HepG2 (cell line): ENCODE data around the gene MEGF11. TPM values are rescaled to one million over a fixed set of nuclear protein-coding genes. Genes with fewer than 3 reads are reported as not detected.

ENCODE experiments used
- ARID5B ChIP-seq: IDR thresholded peaks from 2 replicates; pipeline ENCODE4 v1.4.0; 2020; ENCODE audit warnings: mild to moderate bottlenecking, missing genetic modification reagents
- FLYWCH1 ChIP-seq: sonication (generic); formaldehyde crosslinking; IDR thresholded peaks from 2 replicates; pipeline ENCODE4 v1.8.1; 2023; ENCODE audit warnings: mild to moderate bottlenecking, missing genetic modification reagents
- FOXP4 ChIP-seq: sonication (generic); formaldehyde crosslinking; IDR thresholded peaks from 2 replicates; pipeline ENCODE4 v1.4.0; 2020; ENCODE audit warnings: missing genetic modification reagents
- HCFC1 ChIP-seq: fragments of 150-350 bp; IDR thresholded peaks from 2 replicates; pipeline ENCODE4 v1.6.1; 2014; ENCODE audit warnings: low read depth, low read length
- POLR2AphosphoS2 ChIP-seq: IDR thresholded peaks from 2 replicates; pipeline ENCODE4 v1.6.1; 2011; ENCODE audit warnings: low read depth, low read length, improper control_type of control experiment
- RFXAP ChIP-seq: sonication (generic); formaldehyde crosslinking; IDR thresholded peaks from 2 replicates; pipeline ENCODE4 v1.4.0; 2020; ENCODE audit warnings: missing genetic modification reagents, borderline replicate concordance
- SP1 ChIP-seq, 2 experiments: fragments of 450-650 bp in 1 of 2; sonication (generic) in 1 of 2; formaldehyde crosslinking in 1 of 2; IDR thresholded peaks; 2 replicates each; pipeline versions ENCODE4 v1.4.0 to v1.6.1; 2016 to 2020; ENCODE audit warnings: missing genetic modification reagents in 1 of 2
- SP2 ChIP-seq: sonication (generic); formaldehyde crosslinking; IDR thresholded peaks from 2 replicates; pipeline ENCODE4 v1.5.1; 2020; ENCODE audit warnings: mild to moderate bottlenecking, missing genetic modification reagents
- SRY ChIP-seq: sonication (generic); formaldehyde crosslinking; IDR thresholded peaks from 2 replicates; pipeline ENCODE4 v1.8.0; 2022; ENCODE audit warnings: mild to moderate bottlenecking, missing genetic modification reagents
- ZKSCAN5 ChIP-seq: sonication (generic); formaldehyde crosslinking; IDR thresholded peaks from 2 replicates; pipeline ENCODE4 v1.5.1; 2020; ENCODE audit warnings: mild to moderate bottlenecking, missing genetic modification reagents
- ZMYM3 ChIP-seq: sonication (generic); formaldehyde crosslinking; IDR thresholded peaks from 2 replicates; pipeline ENCODE4 v1.5.1; 2020; ENCODE audit warnings: mild to moderate bottlenecking, missing genetic modification reagents
- ZNF580 ChIP-seq: IDR thresholded peaks from 2 replicates; pipeline ENCODE4 v1.6.1; 2016; ENCODE audit warnings: low read depth, borderline replicate concordance
- ZNF609 ChIP-seq: sonication (generic); formaldehyde crosslinking; IDR thresholded peaks from 2 replicates; pipeline ENCODE4 v1.4.0; 2020; ENCODE audit warnings: mild to moderate bottlenecking, missing genetic modification reagents, borderline replicate concordance
- polyA plus RNA-seq, 8 experiments: library from polyadenylated mRNA; depleted of rRNA in 3 of 8; stranded (reverse) in 7 of 8; unstranded in 1 of 8; fragments of >200 nt; fragmentation: Illumina TruSeq in 4 of 8; extraction: Trizol in 4 of 8; gene quantifications; 2 replicates each; pipeline versions ENCODE4 v1.2.1 to v1.2.3, GENCODE V29; 2011 to 2016; ENCODE audit warnings: low read depth in 4 of 8, missing spikeins in 1 of 8, mixed read lengths in 1 of 8; ENCODE audit not compliant: insufficient read depth in 1 of 8
- total RNA-seq, 5 experiments: library from RNA; depleted of rRNA; stranded (reverse); fragments of >200 nt; fragmentation: Illumina TruSeq; extraction: Trizol; gene quantifications; 2 replicates each; pipeline ENCODE4 v1.2.3, GENCODE V29; 2016; ENCODE audit warnings: low read depth in 1 of 5

MEGF11 gene
- total and polyA plus RNA-seq, 2 of the 13 experiments (the other 11 are each of a cell fraction or from before 2014, with no cell fraction given), result not detected

GRCh38 chr15:65869126-65869953 is 384.2 kb downstream of the MEGF11 start, which contains the start of gene RAB11A (continued):
- TF ChIP-seq ZNF580 (CRISPR knock-in tag) (peak; percentile 87; the same call in 1 of the 2 replicates), RFXAP (CRISPR knock-in tag) (peak; percentile 57; the same call in 1 of the 2 replicates), POLR2AphosphoS2 (no peak), SRY (CRISPR knock-in tag) (no peak), HCFC1 (peak; percentile 49; the same call in 1 of the 2 replicates), FOXP4 (CRISPR knock-in tag) (peak; percentile 45; the same call in 1 of the 2 replicates), ZMYM3 (CRISPR knock-in tag) (no peak), ZKSCAN5 (no peak), ARID5B (CRISPR knock-in tag) (0 out of 2 replicates have a peak, but pooled peaks have one; percentile 6), ZNF609 (peak; percentile 21; the same call in 1 of the 2 replicates), FLYWCH1 (CRISPR knock-in tag) (no peak), SP1 (IDR thresholded peaks at IDR 0.05) (no peak), SP1 (CRISPR knock-in tag; IDR thresholded peaks at IDR 0.05) (peak; percentile 78; the same call in 1 of the 2 replicates), SP2 (CRISPR knock-in tag) (peak; percentile 79)
